OCI-LY7 (cell line): ENCODE data around the gene GID4. TPM values are rescaled to one million over a fixed set of nuclear protein-coding genes. Genes with fewer than 3 reads are reported as not detected.
A peak's percentile ranks its signal among the peaks of the same experiment; 100 is the strongest.

Source experiments
- BruUV-seq: library from RNA; stranded (reverse); fragments of 400-500 nt; replicated peaks from 2 replicates; lab custom pipeline; 2021; lab: Mats Ljungman, UMichigan
- CTCF ChIA-PET: fragments of 300-600 bp; sonication (Branson Sonifier 250); formaldehyde crosslinking; loops from one replicate; lab custom pipeline; 2022; ENCODE audit warnings: antibody characterized with exemption; ENCODE audit not compliant: unreplicated experiment; lab: Charles Lee
- POLR2A ChIA-PET: fragments of 300-600 bp; sonication (Branson Sonifier 250); formaldehyde crosslinking; loops from one replicate; lab custom pipeline; 2022; ENCODE audit warnings: antibody characterized with exemption; lab: Charles Lee
- DNase-seq: peaks from one replicate; pipeline ENCODE4 v3.0.0-alpha.2; 2015; ENCODE audit warnings: low spot score
- H2AFZ ChIP-seq: fragments of 200-600 bp; sonication (generic), shearing (Covaris generic); 2 replicates; pipeline ENCODE4 v1.6.1; 2014; ENCODE audit warnings: mild to moderate bottlenecking, antibody characterized with exemption, low read length, moderate library complexity
- H3K27ac ChIP-seq: fragments of 200-600 bp; sonication (generic); 2 replicates; pipeline ENCODE4 v1.5.1; 2014; ENCODE audit warnings: mixed run types, low read depth, mild to moderate bottlenecking, moderate library complexity, low read length, inconsistent platforms; ENCODE audit not compliant: poor library complexity, severe bottlenecking
- H3K36me3 ChIP-seq: fragments of 200-600 bp; sonication (generic); 2 replicates; pipeline ENCODE4 v1.6.1; 2014; ENCODE audit warnings: mild to moderate bottlenecking, antibody characterized with exemption, low read length, moderate library complexity, mixed read lengths; ENCODE audit not compliant: insufficient read depth
- H3K4me1 ChIP-seq: fragments of 200-600 bp; sonication (generic); 2 replicates; pipeline ENCODE4 v1.5.1; 2014; ENCODE audit warnings: mild to moderate bottlenecking, low read length; ENCODE audit not compliant: insufficient read depth, poor library complexity, severe bottlenecking
- H3K4me2 ChIP-seq: fragments of 200-600 bp; sonication (generic); 2 replicates; pipeline ENCODE4 v1.6.1; 2014; ENCODE audit warnings: mild to moderate bottlenecking, low read length
- H3K4me3 ChIP-seq: fragments of 200-600 bp; sonication (generic); 2 replicates; pipeline ENCODE4 v1.5.1; 2014; ENCODE audit warnings: mild to moderate bottlenecking, low read depth, low read length; ENCODE audit not compliant: poor library complexity, severe bottlenecking
- H3K79me2 ChIP-seq: fragments of 200-600 bp; sonication (generic); 2 replicates; pipeline ENCODE4 v1.6.1; 2016; ENCODE audit warnings: low read depth, mild to moderate bottlenecking, low read length, moderate library complexity, mixed read lengths; ENCODE audit not compliant: insufficient read depth
- H3K9me2 ChIP-seq: fragments of 200-600 bp; sonication (generic); 2 replicates; pipeline ENCODE4 v1.6.1; 2016; ENCODE audit warnings: mild to moderate bottlenecking, low read length, mixed read lengths; ENCODE audit not compliant: insufficient read depth
- H3K9me3 ChIP-seq: fragments of 200-600 bp; sonication (generic); 2 replicates; pipeline ENCODE4 v1.6.1; 2014; ENCODE audit warnings: mild to moderate bottlenecking, mixed run types, low read length, mixed read lengths
- H4K20me1 ChIP-seq: fragments of 200-600 bp; sonication (generic); 2 replicates; pipeline ENCODE4 v1.6.1; 2014; ENCODE audit warnings: mild to moderate bottlenecking, antibody characterized with exemption, low read length, moderate library complexity, mixed read lengths; ENCODE audit not compliant: insufficient read depth
- EZH2phosphoT487 ChIP-seq: fragments of 200-600 bp; sonication (generic); IDR thresholded peaks from 2 replicates; pipeline ENCODE4 v1.6.1; 2018; ENCODE audit warnings: low read depth, borderline replicate concordance, mild to moderate bottlenecking, mixed run types, antibody characterized with exemption, low read length, moderate library complexity, mixed read lengths
- intact Hi-C: fragments of 100-400 bp; cut with micrococcal nuclease; formaldehyde crosslinking; loops from one replicate; pipeline ENCODE4 v1.10.0; 2022; ENCODE audit not compliant: unreplicated experiment
- total RNA-seq, 2 experiments: library from RNA; depleted of rRNA in 1 of 2; stranded (reverse); fragments of >200 nt in 1 of 2; shearing (Covaris generic) in 1 of 2; gene quantifications; 2 replicates each; pipeline ENCODE4 v1.2.3, GENCODE V29; 2014 to 2022
- TF ChIP-seq, protein P1 (sequence below): fragments of 200-600 bp; sonication (generic); conservative IDR thresholded peaks from 2 replicates; pipeline ENCODE4 v1.5.1; 2014; ENCODE audit warnings: mild to moderate bottlenecking, antibody characterized with exemption, low read length, moderate library complexity, mixed read lengths

GID4 gene
- total RNA-seq, 2 experiments from 2014 or later = 5.1 to 11.8 TPM

DNA sequence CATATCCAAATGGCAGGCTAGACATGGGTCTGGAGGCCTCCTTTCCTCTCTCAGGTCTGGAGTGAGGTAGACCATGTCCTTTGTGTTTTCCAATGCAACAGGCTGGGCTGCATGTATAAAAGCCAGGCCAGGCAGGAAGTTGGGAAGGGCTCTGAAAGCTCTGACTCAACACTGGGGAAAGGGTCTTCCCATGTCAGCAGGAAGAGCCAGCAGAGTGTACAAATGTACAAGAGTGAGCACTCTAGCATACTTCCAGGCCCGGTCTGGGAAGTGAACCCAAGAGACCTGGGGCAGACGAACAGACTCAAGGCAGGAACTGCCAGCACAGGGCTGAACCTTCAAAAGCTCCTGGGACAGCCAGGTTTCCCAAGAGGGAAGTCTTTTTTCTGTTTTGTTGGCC lies 7.3 kb upstream of the GID4 start:
- peaks cover 44% of the 10 kb centered on the region; the same call in 1 of the 2 replicates for H3K79me2 ChIP-seq
- intact Hi-C loops = loop anchor here (2.0 to 5.0 kb wide), 3 partner anchors 40 to 351 kb away; partner anchors contain the start of gene RAI1
- BruUV-seq = no TSS peak
- no peak overlapping the region for H3K4me3 ChIP-seq
- no peaks in the 10 kb centered on the region for H3K9me2 ChIP-seq
- no peaks in the 10 kb centered on the region; the same call in 1 of the 2 replicates for H4K20me1 ChIP-seq
- no peaks in the 10 kb centered on the region for H3K9me3 ChIP-seq
- no peak for DNase-seq
- no peak overlapping the region for H2AFZ ChIP-seq
- ChIA-PET POLR2A (interaction anchor here (0.7 kb wide), 2 partner anchors 24 to 235 kb away, joined by 3 read pairs; no protein-coding TSS in a partner anchor), CTCF (no interaction called here)
- no peak overlapping the region for H3K4me2 ChIP-seq
- peaks cover 23% of the 10 kb centered on the region for H3K4me1 ChIP-seq
- H3K27ac ChIP-seq = no peak overlapping the region
- H3K36me3 ChIP-seq = peaks cover 12% of the 10 kb centered on the region; the same call in 1 of the 2 replicates
- TF ChIP-seq, protein P1, sequence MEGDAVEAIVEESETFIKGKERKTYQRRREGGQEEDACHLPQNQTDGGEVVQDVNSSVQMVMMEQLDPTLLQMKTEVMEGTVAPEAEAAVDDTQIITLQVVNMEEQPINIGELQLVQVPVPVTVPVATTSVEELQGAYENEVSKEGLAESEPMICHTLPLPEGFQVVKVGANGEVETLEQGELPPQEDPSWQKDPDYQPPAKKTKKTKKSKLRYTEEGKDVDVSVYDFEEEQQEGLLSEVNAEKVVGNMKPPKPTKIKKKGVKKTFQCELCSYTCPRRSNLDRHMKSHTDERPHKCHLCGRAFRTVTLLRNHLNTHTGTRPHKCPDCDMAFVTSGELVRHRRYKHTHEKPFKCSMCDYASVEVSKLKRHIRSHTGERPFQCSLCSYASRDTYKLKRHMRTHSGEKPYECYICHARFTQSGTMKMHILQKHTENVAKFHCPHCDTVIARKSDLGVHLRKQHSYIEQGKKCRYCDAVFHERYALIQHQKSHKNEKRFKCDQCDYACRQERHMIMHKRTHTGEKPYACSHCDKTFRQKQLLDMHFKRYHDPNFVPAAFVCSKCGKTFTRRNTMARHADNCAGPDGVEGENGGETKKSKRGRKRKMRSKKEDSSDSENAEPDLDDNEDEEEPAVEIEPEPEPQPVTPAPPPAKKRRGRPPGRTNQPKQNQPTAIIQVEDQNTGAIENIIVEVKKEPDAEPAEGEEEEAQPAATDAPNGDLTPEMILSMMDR = no peak
- TF ChIP-seq EZH2phosphoT487 = no peak

DNA sequence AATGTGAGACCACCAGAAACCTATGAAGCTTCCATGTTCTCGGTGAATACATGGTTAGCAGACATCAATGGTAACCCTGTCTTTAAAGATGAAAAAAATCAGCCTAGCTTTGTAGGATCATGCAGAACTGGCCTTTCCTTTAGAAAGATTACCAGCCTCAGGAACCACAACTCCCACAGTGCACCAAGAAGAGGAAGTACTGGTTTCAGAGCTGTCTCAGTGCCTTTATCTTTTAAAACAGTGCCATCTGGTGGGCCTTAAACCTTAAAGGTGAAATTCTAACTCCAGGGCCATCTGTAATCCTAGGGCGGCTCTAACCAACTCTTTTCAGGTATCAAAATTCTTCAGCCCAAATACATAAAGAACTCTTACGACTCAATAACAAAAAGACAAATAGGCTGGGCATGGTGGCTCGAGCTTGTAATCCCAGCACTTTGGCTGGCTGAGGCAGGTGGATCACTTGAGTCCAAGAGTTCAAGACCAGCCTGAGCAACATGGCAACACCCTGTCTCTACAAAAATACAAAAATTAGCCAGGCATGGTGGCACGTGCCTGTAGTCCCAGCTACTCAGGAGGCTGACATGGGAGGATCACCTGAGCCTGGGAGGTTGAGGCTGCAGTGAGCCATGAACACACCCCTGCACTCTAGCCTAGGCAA lies 5.6 kb upstream of the GID4 start:
- Histone ChIP-seq H3K9me2 (no peaks in the 10 kb centered on the region), H4K20me1 (no peaks in the 10 kb centered on the region; the same call in 1 of the 2 replicates), H2AFZ (no peak overlapping the region), H3K27ac (no peak overlapping the region), H3K4me1 (peaks cover 32% of the 10 kb centered on the region), H3K36me3 (no peaks in the 10 kb centered on the region; the same call in 1 of the 2 replicates), H3K9me3 (no peaks in the 10 kb centered on the region), H3K4me2 (no peak overlapping the region), H3K4me3 (no peak overlapping the region), H3K79me2 (peaks cover 60% of the 10 kb centered on the region; the same call in 1 of the 2 replicates)
- intact Hi-C loops = loop anchor here (2.0 to 5.0 kb wide), 3 partner anchors 41 to 353 kb away; partner anchors contain the start of gene RAI1
- CTCF ChIA-PET = interaction anchor here (0.5 kb wide), 1 partner anchor 32 kb away, joined by 5 read pairs; no protein-coding TSS in a partner anchor
- peak; percentile 87 for DNase-seq
- no TSS peak for BruUV-seq
- POLR2A ChIA-PET = no interaction called here
- TF ChIP-seq, protein P1 = peak; percentile 86
- no peak for TF ChIP-seq EZH2phosphoT487

DNA sequence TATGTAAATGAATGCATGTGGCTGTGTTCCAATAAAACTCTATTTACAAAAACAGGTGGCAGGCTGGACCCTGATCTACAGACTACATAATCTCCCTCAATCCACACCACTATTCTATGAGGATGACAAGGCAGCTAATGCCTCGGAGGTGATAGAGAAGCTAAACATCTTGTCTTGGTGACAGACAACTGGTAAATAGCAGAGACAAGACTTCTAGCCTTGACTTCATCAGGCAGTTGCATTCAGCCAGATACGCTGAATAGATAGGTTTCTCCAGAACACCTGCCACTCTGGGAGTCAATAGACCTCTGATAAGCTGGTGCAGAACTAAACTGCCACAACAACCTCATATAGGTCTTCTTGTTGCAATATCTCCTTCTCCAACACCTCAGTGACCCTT lies 3.5 kb upstream of the GID4 start:
- no peak overlapping the region for H3K27ac ChIP-seq
- no peak for DNase-seq
- no peak overlapping the region for H3K4me3 ChIP-seq
- POLR2A ChIA-PET = interaction anchor here (0.6 kb wide), 2 partner anchors 33 to 1062 kb away, joined by 3 read pairs; no protein-coding TSS in a partner anchor
- H3K36me3 ChIP-seq = no peaks in the 10 kb centered on the region; the same call in 1 of the 2 replicates
- no TSS peak for BruUV-seq
- H3K79me2 ChIP-seq = peaks cover 71% of the 10 kb centered on the region; the same call in 1 of the 2 replicates
- TF ChIP-seq, protein P1 = no peak
- no peak for TF ChIP-seq EZH2phosphoT487
- peaks cover 38% of the 10 kb centered on the region for H3K4me1 ChIP-seq
- intact Hi-C loops = loop anchor here (5.0 kb wide), 1 partner anchor 213 kb away; no protein-coding TSS in a partner anchor
- CTCF ChIA-PET = no interaction called here
- H2AFZ ChIP-seq = no peak overlapping the region
- no peaks in the 10 kb centered on the region for H3K9me3 ChIP-seq
- no peaks in the 10 kb centered on the region; the same call in 1 of the 2 replicates for H4K20me1 ChIP-seq
- H3K4me2 ChIP-seq = peak overlapping the region; percentile 17; the same call in 1 of the 2 replicates
- no peaks in the 10 kb centered on the region for H3K9me2 ChIP-seq
